ENCODE measurements around the gene PROSER2.
A peak's percentile ranks its signal among the peaks of the same experiment; 100 is the strongest.
"Not testable (repeated sequence)": the region's sequence is repeated elsewhere in the genome, so short reads cannot be mapped to it uniquely, and the experiment has no call there.

The PROSER2 gene

GRCh38 chr10:11837372-11838161 is 14.4 kb downstream of the PROSER2 start:
- DNase-seq: no peak

GRCh38 chr10:11838298-11838852 is 15.2 kb downstream of the PROSER2 start:
- DNase-seq: no peak

- no peak for DNase-seq
Measured at GRCh38 chr10:11841375-11841774, 18.2 kb downstream of the PROSER2 start.

GRCh38 chr10:11842411-11842810 is 19.3 kb downstream of the PROSER2 start:
- DNase-seq: no peak

- no peak for DNase-seq
Measured at GRCh38 chr10:11845113-11845512, 22.0 kb downstream of the PROSER2 start.

GRCh38 chr10:11846542-11846941 is 23.4 kb downstream of the PROSER2 start:
- DNase-seq: no peak

GRCh38 chr10:11849277-11849676 is 26.1 kb downstream of the PROSER2 start:
- DNase-seq: no peak

- DNase-seq: peak; percentile 9
Measured at GRCh38 chr10:11849911-11850310, 26.8 kb downstream of the PROSER2 start.

GRCh38 chr10:11851910-11852309 is 28.8 kb downstream of the PROSER2 start:
- DNase-seq: no peak

GRCh38 chr10:11852637-11853036 is 29.5 kb downstream of the PROSER2 start:
- DNase-seq: not testable (repeated sequence)

- no peak for DNase-seq
Measured at GRCh38 chr10:11853468-11853867, 30.3 kb downstream of the PROSER2 start.

GRCh38 chr10:11854301-11854700 is 31.1 kb downstream of the PROSER2 start:
- DNase-seq: no peak

GRCh38 chr10:11856089-11856488 is 32.9 kb downstream of the PROSER2 start:
- DNase-seq: no peak

- no peak for DNase-seq
Measured at GRCh38 chr10:11856678-11857077, 33.5 kb downstream of the PROSER2 start.

- no peak for DNase-seq
Measured at GRCh38 chr10:11858093-11858492, 34.9 kb downstream of the PROSER2 start.

GRCh38 chr10:11861341-11861740 is 38.2 kb downstream of the PROSER2 start:
- DNase-seq: no peak

GRCh38 chr10:11861811-11862428 is 38.8 kb downstream of the PROSER2 start:
- no peak for DNase-seq

GRCh38 chr10:11863353-11864109 is 40.4 kb downstream of the PROSER2 start:
- DNase-seq: peak; percentile 55

GRCh38 chr10:11864727-11865126 is 41.6 kb downstream of the PROSER2 start:
- DNase-seq: no peak

GRCh38 chr10:11865561-11865960 is 42.4 kb downstream of the PROSER2 start:
- no peak for DNase-seq

GRCh38 chr10:11866199-11866925 is 43.2 kb downstream of the PROSER2 start:
- no peak for DNase-seq

GRCh38 chr10:11869219-11869618 is 46.1 kb downstream of the PROSER2 start:
- no peak for DNase-seq
